MV-4-11 (cell line): ENCODE measurements around the gene AP3S1.
"Not testable (repeated sequence)": the region's sequence is repeated elsewhere in the genome, so short reads cannot be mapped to it uniquely, and the experiment has no call there.

ENCODE experiments used
- DNase-seq: peaks from one replicate; lab custom pipeline; 2025; lab: John Stamatoyannopoulos, UW

Gene AP3S1

DNA sequence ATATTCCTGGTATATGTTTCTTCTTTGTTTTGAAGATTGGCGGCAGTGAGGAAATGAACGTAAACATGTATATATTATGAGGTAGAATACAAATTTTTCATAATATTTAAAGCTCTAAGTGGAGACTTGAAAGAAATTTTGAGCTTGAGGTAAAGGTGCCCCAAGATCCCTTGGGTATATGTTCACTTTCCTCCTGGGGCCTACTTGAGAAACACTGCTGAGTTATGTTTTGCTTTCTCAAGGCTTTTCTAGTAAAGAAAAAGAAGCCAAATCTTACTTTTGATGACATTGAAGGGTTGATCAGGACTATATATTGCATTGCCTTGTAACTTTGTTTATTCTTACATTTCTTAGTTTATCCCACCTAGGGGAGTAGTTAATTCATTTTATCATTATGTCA is 30.7 kb downstream of the AP3S1 start:
- no peak for DNase-seq

DNA sequence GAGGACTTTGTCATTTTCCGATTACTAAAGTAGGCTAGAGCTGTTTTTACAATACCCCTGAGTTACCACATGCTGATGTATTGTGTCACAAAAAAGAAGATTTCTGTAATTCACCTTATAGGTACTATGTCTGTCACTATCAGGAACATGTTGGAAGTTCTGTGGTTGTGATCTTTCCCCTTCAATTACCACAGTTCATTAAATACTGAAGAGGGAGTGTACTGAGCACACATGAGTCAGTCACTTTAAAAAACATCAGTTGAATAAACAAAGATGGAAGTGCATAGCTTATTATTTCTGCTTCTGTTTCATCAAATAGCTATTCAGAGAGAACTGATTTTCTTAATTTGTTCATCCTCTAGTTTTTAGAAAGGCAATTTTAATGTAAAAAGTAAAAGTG is 31.7 kb downstream of the AP3S1 start:
- DNase-seq = no peak

DNA sequence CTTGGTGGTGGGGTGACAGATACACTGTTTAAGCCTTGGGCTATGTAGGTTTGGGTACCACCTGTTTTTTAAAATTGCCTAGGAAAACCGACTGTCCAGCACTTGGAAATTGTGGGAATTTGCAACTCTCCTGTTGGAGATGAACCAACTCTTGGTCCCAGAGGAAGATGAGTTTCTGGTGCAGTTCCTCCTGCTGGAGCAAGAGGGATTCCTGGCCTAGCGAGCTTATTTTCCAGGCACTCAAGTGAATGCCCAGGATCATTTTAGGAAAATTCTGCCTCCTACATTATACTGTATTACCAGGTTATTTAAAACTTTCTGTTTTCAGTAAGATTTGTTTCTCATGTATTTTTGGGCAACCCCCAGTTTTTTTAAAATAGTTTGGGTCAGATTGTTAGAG is 33.7 kb downstream of the AP3S1 start:
- DNase-seq = no peak

DNA sequence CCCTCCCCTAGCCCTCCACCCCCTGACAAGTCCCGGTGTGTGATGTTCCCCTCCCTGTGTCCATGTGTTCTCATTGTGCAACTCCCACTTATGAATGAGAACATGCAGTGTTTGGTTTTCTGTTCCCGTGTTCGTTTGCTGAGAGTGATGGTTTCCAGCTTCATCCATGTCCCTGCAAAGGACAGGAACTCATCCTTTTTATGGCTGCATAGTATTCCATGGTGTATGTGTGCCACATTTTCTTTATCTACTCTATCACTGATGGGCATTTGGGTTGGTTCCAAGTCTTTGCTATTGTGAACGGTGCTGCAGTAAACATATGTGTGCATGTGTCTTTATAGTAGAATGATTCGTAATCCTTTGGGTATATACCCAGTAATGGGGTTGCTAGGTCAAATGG is 35.6 kb downstream of the AP3S1 start:
- not testable (repeated sequence) for DNase-seq

DNA sequence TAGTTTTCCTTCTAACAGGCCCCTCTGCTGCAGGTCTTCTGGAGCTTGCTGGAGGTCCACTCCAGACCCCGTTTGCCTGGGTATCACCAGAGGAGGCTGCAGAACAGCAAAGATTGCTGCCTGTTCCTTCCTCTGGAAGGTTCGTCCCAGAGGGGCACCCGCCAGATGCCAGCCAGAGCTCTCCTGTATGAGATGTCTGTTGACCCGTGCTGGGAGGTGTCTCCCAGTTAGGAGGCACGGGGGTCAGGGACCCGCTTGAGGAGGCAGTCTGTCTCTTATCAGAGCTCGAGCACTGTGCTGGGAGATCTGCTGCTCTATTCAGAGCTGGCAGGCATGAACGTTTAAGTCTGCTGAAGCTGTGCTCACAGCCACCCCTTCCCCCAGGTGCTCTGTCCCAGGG is 40.7 kb downstream of the AP3S1 start:
- DNase-seq = not testable (repeated sequence)

DNA sequence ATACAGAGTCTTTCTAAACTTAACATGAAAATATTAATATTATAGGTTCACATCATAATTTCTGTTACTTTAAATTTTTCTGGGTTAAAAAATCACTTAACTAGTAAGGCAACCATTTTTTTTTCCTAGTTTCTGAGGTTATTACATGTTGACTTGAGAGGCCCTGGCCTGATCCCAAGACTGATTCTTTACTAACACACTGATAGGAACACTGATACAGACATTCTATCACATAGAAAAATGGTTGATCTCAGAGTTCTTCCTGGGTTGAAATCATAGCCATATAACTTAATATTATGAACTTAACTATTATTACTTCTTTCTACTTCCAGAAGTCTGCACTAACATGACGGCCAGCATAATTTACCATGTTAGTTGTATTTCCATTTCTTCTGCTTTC is 43.0 kb downstream of the AP3S1 start:
- no peak for DNase-seq

DNA sequence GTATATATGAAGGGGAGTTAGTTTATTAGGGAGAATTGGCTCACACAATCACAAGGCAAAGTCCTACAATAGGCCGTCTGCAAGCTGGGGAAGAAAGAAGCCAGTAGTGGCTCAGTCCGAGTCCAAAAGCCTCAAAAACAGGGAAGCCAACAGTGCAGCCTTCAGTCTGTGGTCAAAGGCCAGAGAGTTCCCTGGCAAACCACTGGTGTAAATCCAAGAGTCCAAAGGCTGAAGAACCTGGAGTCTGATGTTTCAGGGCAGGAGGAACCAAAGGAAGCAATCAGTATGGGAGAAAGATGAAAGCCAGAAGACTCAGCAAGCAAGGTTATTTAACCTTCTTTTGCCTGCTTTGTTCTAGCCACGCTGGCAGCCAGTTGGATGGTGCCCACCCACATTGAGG is 43.5 kb downstream of the AP3S1 start:
- not testable (repeated sequence) for DNase-seq

DNA sequence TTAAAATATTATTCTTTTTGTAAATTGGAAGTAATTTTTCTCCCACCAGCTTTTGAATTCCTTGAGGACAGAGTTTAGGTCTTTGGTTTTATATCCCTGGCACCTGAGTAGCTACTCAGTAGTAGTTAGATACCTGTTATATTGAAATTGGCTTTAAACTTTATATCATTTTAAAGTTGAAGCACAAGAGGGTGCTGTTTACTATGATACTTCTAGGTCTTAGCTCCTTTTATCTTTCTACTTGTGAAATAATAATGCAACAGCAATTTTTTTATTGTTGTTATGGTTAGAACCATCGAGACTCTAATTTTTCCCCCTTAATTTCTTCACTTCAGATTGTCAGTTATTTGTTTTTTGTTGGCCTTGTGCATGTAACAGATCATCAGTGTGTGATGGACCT is 46.3 kb downstream of the AP3S1 start:
- peak; percentile 3 for DNase-seq

DNA sequence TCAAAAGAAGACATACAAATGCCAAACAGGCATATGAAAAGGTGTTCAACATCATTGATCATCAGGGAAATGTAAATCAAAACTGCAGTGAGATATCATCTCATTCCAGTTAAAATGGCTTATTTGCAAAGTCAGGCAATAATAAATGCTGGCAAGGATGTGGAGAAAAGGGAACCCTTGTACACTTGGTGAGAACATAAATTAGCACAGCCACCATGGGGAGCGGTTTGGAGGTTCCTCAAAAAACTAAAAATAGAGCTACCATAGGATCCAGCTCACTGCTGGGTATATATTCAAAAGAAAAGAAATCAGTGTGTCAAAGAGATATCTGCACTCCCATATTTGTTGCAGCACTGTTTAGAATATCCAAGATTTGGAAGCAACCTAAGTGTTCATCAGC is 50.3 kb downstream of the AP3S1 start:
- peak; percentile 61 for DNase-seq

DNA sequence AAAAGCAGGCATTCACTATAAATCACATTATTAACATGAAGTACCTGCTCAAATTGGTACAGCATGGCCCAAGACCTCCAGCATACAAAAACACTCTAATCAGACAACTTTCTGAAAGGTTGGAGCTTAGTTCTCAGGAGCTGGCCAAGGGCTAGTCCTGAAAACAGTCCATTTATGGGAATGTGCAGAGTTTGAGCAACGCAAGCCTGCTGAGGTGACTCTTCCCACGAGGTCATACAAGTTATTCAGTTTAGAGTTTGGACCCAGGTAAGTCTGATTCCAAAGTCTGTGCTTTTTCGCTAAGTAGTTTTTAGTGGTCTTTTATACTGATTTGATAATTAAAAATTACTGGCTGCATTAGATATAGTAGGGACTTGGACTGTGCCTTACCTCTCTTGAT is 52.6 kb downstream of the AP3S1 start:
- no peak for DNase-seq

DNA sequence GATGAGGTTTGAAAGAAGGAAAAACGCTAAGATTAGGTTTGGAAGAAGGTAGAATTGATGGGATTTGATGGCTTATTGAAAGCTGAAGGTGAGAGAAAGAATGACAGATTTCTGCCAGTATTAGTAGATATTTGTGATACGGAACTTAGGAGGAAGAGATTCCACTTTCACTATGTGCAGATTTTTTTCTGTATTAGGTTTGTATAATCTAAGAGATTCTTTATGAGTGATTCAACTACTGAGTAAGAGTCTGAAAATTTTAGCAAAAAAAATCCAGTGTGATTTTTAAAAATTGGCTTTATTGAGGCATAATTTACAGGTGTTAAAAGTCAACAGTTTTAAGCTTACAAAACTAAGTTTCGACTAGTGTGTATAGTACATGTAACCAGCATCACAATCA is 54.1 kb downstream of the AP3S1 start:
- DNase-seq = no peak

DNA sequence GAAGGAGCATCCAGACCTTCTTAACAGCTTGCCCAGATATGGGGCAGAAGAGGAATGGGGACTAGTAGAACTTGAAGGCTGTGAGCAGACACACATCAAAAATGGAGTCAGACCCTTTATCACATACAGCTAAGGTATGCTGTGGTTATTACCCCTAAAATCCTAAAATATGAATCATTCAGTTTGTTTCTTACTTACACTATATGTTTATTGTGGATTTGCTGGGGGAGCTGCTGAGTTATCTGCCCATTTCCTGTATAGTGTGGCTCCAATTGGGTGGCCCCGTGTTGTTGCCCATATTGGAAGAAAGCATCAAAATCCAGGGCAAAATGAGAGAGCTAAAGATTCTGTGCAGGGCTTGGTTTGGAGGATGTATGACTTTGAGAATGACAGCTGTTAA is 56.9 kb downstream of the AP3S1 start:
- no peak for DNase-seq

DNA sequence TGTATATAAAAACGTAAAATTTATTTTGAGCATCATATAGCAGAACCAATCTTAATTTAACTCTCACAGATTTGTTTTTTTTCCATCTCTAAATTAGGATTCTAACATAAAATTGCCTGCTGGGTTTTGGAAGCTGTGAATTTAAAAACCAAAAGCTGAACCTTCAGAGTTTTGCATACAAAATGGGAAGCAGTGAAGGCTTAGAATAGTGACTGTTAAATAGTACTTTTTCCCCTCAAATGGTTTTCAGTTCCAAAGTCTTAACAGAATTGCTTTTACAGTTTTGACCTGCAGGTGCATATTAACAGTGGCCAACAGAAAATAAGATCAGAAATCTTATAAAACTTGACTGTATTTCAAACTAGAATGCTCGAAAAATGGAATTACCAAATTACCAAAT is 65.4 kb downstream of the AP3S1 start:
- no peak for DNase-seq

DNA sequence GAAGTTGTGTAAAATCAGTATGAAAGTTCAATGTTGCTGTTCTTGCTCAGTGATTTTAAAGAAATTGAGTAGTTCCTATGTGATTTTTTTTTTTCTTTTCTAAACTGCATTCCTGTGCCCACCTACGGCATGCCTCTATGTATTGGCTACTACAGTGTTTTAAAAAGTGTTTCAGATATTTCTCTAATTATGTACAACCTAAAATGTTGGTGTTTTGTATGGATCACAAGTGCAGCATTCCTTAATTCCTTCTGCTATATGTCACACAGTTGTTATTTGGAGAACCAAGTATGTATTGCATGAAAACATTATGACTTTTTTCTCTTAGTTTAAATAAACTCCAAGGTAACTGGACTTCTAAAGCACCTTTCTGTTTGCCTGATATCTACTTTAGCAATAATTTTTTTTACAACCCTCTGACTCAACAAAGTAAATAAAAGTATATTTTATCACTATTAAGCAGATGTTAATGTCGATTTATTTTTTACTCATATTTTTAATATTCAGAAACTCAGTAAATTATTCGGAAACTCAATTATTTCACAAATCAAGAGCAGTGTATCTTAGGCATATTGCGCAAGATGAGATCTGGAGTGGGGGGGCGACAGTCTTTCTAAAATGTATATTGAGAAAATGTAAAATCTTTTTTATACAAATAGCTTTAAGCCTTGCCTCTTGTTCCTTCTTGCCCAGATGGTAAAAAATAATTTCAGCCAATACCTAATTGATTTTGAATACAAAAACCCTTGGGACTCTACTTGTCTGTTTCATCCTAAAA is 72.1 kb downstream of the AP3S1 start:
- DNase-seq = not testable (repeated sequence)

DNA sequence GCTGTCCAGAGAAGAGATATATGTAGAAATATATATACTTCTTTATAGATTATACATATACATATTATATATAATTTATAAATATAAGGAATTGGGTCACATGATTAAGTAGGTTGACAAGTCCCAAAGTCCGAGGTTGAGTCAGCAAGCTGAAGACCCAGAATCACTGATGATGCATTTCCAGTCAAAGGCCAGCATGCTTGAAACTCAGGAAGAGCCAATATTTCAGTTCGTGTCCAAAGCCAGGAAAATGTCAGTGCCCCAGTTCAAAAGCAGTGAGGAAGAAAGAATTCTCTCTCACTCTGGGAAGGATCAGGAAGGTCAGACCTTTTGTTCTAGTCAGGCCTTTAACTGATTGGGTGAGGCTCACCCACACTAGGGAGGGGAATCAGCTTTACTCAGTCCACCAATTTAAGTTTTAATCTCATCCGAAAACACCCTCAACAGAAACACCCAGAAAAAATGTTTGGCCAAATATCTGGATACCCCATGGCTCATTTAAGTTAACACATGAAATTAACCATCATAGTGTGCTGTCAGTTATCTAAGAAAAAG is 78.5 kb downstream of the AP3S1 start:
- no peak for DNase-seq

DNA sequence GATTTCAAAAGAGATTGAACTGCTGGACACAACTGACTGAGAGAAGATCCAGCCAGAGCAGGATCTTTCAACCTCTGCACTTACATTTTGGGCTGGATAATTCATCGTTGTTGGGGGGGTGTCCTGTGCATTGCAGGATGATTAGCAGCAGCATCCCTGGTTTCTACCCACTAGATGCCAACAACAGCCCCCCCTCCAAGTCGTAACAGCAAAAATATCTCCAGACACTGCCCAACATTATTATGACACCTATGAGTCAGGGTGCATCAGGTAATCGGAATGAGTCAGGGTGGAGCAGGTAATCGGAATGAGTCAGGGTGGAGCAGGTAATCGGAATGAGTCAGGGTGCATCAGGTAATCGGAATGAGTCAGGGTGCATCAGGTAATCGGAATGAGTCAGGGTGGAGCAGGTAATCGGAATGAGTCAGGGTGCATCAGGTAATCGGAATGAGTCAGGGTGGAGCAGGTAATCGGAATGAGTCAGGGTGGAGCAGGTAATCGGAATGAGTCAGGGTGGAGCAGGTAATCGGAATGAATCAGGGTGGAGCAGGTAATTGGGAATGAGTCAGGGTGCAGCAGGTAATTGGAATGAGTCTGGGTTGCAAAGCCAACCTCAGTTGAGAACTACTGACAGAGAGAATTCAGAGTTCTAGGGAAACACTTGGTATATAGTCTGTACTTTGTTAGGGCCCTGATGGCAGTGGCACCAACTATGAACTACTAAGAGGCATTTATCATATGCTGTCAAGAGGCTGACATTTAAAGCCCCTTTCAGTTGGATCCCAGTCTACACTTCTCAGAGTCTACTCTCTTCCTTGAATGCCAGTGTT is 87.1 kb downstream of the AP3S1 start:
- not testable (repeated sequence) for DNase-seq

DNA sequence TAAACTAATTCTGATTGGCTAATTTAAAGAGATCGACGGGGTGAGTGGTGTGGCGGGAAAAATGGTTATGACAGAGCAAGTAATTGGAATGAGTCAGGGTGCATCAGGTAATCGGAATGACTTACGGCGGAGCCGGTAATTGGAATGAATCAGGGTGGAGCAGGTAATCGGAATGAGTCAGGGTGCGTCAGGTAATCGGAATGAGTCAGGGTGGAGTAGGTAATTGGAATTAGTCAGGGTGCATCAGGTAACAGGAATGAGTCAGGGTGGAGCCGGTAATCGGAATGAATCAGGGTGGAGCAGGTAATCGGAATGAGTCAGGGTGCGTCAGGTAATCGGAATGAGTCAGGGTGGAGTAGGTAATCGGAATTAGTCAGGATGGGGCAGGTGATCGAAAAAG is 88.4 kb downstream of the AP3S1 start:
- not testable (repeated sequence) for DNase-seq

DNA sequence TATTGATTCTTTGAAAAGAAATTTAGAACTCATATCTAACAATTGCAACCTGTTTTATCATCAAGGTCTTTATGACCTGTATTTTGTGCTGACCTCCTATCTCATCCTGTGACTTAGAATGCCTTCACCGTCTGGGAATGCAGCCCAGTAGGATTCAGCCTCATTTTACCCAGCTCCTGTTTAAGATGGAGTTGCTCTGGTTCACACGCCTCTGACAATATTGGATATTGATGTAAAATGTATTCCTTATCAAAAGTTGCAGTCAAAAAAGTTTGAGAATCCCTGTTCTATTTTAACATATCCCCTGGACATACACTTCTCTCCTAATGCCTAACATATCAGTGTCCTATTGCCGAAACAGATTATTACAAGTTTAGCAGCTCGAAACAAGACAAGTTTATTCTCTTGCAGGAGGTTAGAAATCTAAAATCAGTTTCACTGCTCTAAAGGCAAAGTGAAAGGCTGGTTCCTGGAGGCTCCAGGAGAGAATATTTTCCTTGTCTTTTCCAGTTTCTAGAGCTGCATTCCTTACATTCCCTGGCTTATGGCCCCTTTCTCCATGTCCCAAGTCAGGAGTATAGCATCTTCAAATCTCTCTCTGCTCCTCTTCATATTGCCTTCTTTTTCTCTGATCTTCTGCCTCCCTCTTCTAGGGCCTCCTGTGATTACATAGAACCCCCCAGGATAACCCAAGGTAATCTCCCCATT is 89.0 kb downstream of the AP3S1 start:
- DNase-seq = no peak

DNA sequence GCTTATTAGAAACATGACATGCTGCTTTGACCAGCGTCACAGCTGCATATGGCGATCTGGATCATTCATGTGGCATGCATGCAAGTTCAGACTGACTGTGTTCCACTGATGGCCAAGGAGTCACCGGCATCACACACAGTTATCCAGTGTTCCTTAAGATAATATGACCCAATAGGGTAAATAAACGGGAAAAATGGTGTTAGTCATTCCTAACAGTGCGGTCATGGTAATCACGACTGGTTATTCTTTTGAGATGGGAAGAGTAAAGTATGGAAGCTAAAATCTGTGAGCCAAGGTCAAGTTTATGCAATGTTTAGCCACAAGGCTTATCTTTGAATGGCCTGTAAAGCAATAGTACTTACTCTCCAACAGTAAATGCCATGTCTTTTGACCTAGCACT is 91.3 kb downstream of the AP3S1 start:
- no peak for DNase-seq

DNA sequence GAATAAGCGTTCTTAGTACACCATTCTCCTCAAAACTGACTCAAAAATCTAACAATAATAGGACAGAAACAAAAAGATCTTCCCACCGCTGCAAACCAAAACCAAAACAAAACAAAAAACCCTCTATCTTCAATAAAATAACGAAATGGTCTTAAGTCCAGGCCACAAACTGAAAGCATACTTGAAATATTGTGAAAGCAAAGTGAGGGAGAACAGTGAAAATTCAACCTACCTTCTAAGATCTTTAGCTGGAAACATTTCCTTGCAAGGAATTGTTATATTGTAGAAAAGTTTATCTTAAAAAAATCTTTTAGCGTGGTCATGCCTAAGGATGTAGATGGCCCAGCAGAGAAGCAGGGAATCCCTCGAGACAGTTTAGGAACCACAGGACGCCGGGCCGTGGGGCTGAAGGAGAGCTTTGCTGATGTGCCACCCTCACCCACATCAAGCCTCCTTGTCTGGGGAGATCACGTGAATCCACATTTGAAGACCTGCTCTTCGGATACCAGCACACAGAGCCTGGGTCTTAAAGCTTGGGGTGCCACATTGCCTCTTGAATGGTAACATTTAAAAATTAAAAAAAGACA is 92.7 kb downstream of the AP3S1 start:
- DNase-seq = no peak

DNA sequence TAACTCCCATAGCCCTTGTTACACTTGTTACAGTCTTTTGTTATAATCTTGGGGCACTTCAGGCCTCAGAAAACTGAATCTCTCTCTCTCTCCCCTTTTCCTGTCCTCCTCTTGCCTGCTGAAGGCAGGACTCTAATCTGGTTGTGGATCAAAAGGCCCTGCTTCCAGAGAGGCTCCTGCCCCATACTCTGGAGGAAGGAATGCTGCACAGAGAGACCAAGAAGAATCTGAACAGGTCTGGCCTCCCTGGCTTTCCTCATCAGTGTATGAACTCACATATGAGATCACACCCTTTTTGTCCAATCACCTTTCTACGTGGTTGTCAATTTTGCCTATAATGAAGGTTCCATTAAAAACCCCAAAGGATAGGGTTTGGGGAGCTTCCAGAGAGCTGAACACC is 94.3 kb downstream of the AP3S1 start:
- DNase-seq = no peak

DNA sequence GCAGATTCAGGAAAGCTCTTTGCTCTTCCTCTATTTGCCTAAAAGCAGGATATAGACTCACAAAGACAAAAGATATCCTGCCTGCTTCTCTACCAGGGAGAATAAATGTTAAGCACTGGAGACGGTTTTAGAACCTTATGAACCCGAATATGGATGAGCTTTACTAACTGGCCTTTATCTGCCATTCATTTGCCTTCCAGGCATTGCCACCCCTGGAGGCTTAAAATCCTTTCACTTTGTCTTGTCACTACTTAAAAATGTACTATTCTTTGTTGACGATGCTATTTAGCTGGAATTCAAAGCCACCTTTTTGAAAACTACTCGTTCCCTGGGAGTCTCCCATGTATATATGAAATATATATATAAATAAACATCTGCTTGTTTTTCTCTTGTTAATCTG is 97.3 kb downstream of the AP3S1 start:
- DNase-seq = no peak
